Measurements from ENCODE around the gene CASKIN2. TPM values are rescaled to one million over a fixed set of nuclear protein-coding genes. Genes with fewer than 3 reads are reported as not detected.
A peak's percentile ranks its signal among the peaks of the same experiment; 100 is the strongest.

The CASKIN2 gene
- total and polyA plus RNA-seq, 3 experiments from 2014 or later, result 0.15 to 11.1 (median 6.9) TPM

- ChIA-PET CTCF (no interaction called here), POLR2A (interaction anchor here (0.6 kb wide), 1 partner anchor 14 kb away, joined by 4 read pairs; no protein-coding TSS in a partner anchor)
- H3K4me3 Mint-ChIP-seq, result no peak overlapping the region
- Histone ChIP-seq H3K4me3 (ENCODE audit: low read length) (no peak overlapping the region), H3K27me3 (ENCODE audit: insufficient read depth, low read length, poor library complexity, severe bottlenecking) (no peaks in the 10 kb centered on the region), H3K4me1 (ENCODE audit: insufficient read depth, low read length) (peaks cover 5% of the 10 kb centered on the region), H3K36me3 (ENCODE audit: insufficient read depth, low read length) (no peaks in the 10 kb centered on the region), H3K27ac (ENCODE audit: low read depth, low read length) (no peak overlapping the region), H3K9me3 (ENCODE audit: low read length) (no peaks in the 10 kb centered on the region)
- H3K27me3 Mint-ChIP-seq, result peaks cover 0 to 2% of the 10 kb centered on the region in 2 donors
- DNase-seq, result no peak
- peaks cover 3 to 18% (median 9%) of the 10 kb centered on the region in 3 donors for H3K4me1 Mint-ChIP-seq
- H3K9me3 Mint-ChIP-seq, result no peaks in the 10 kb centered on the region
- H3K36me3 Mint-ChIP-seq, result peaks cover 3 to 30% (median 6%) of the 10 kb centered on the region in 3 donors
- H3K27ac Mint-ChIP-seq, result peak overlapping the region in 2 of 8 donors; percentile 32 to 92
These were observed 25.7 kb upstream of the CASKIN2 start for GRCh38 chr17:75540923-75541503.

GRCh38 chr17:75539967-75540729 is 24.8 kb upstream of the CASKIN2 start:
- H3K4me1 ChIP-seq (ENCODE audit: insufficient read depth, low read length), result peaks cover 14% of the 10 kb centered on the region

GRCh38 chr17:75536366-75536765 is 21.0 kb upstream of the CASKIN2 start:
- CTCF ChIA-PET, result interaction anchor here (1.4 to 2.7 kb wide), 2 partner anchors 52 to 111 kb away, joined by 3 to 9 read pairs; no protein-coding TSS in a partner anchor
- H3K4me1 ChIP-seq (ENCODE audit: insufficient read depth, low read length), result peaks cover 30% of the 10 kb centered on the region
- no peak overlapping the region for H3K27ac ChIP-seq (ENCODE audit: low read depth, low read length)
- peak overlapping the region in 1 of 7 donors; percentile 54 for H3K4me3 Mint-ChIP-seq
- H3K9me3 Mint-ChIP-seq, result no peaks in the 10 kb centered on the region
- H3K36me3 ChIP-seq (ENCODE audit: insufficient read depth, low read length), result no peaks in the 10 kb centered on the region
- peaks cover 28 to 45% (median 36%) of the 10 kb centered on the region in 3 donors for H3K4me1 Mint-ChIP-seq
- no peaks in the 10 kb centered on the region for H3K27me3 ChIP-seq (ENCODE audit: insufficient read depth, low read length, poor library complexity, severe bottlenecking)
- H3K27me3 Mint-ChIP-seq, result no peaks in the 10 kb centered on the region
- H3K36me3 Mint-ChIP-seq, result peaks cover 3 to 24% (median 4%) of the 10 kb centered on the region in 3 donors
- POLR2A ChIA-PET, result interaction anchor here (1.5 to 2.2 kb wide), 2 partner anchors 15 to 20 kb away, joined by 4 to 16 read pairs; partner anchors contain the start of gene TSEN54
- peak overlapping the region in 7 of 8 donors; percentile 54 to 95 (median 81) for H3K27ac Mint-ChIP-seq
- no peaks in the 10 kb centered on the region for H3K9me3 ChIP-seq (ENCODE audit: low read length)
- no peak overlapping the region for H3K4me3 ChIP-seq (ENCODE audit: low read length)
- DNase-seq, result no peak

More at GRCh38 chr17:75539967-75540729, 24.8 kb upstream of the CASKIN2 start:
- Histone ChIP-seq H3K36me3 (ENCODE audit: insufficient read depth, low read length) (no peaks in the 10 kb centered on the region), H3K27me3 (ENCODE audit: insufficient read depth, low read length, poor library complexity, severe bottlenecking) (no peaks in the 10 kb centered on the region), H3K4me3 (ENCODE audit: low read length) (no peak overlapping the region), H3K9me3 (ENCODE audit: low read length) (no peaks in the 10 kb centered on the region), H3K27ac (ENCODE audit: low read depth, low read length) (no peak overlapping the region)
- Mint-ChIP-seq H3K4me1 (peaks cover 10 to 27% (median 18%) of the 10 kb centered on the region in 3 donors), H3K9me3 (no peaks in the 10 kb centered on the region), H3K27ac (peak overlapping the region in 1 of 8 donors; percentile 50), H3K4me3 (peak overlapping the region in 1 of 7 donors; percentile 65), H3K36me3 (peaks cover 3 to 23% (median 6%) of the 10 kb centered on the region in 3 donors), H3K27me3 (peaks cover 0 to 2% of the 10 kb centered on the region in 2 donors)
- CTCF ChIA-PET, result interaction anchor here (0.7 to 1.5 kb wide), 3 partner anchors 11 to 24 kb away, joined by 3 read pairs; partner anchors contain the start of genes LLGL2 and TSEN54
- POLR2A ChIA-PET, result no interaction called here
- no peak for DNase-seq

- peaks cover 3 to 23% (median 4%) of the 10 kb centered on the region in 3 donors for H3K36me3 Mint-ChIP-seq
- no peaks in the 10 kb centered on the region for H3K9me3 Mint-ChIP-seq
- CTCF ChIA-PET, result interaction anchor here (0.6 to 2.7 kb wide), 6 partner anchors 16 to 119 kb away, joined by 3 to 10 read pairs (median 4); partner anchors contain the start of gene TSEN54
- Histone ChIP-seq H3K27ac (ENCODE audit: low read depth, low read length) (peak overlapping the region; percentile 35), H3K4me3 (ENCODE audit: low read length) (no peak overlapping the region), H3K27me3 (ENCODE audit: insufficient read depth, low read length, poor library complexity, severe bottlenecking) (no peaks in the 10 kb centered on the region), H3K9me3 (ENCODE audit: low read length) (no peaks in the 10 kb centered on the region), H3K4me1 (ENCODE audit: insufficient read depth, low read length) (peaks cover 30% of the 10 kb centered on the region), H3K36me3 (ENCODE audit: insufficient read depth, low read length) (no peaks in the 10 kb centered on the region)
- H3K4me1 Mint-ChIP-seq, result peaks cover 28 to 46% (median 35%) of the 10 kb centered on the region in 3 donors
- H3K4me3 Mint-ChIP-seq, result peak overlapping the region in 4 of 7 donors; percentile 69 to 84 (median 74)
- POLR2A ChIA-PET, result interaction anchor here (1.5 to 2.2 kb wide), 3 partner anchors 10 to 19 kb away, joined by 4 to 16 read pairs (median 11); partner anchors contain the start of genes LLGL2 and TSEN54
- no peak for DNase-seq
- peak overlapping the region; percentile 83 to 97 (median 96) for H3K27ac Mint-ChIP-seq
- H3K27me3 Mint-ChIP-seq, result no peaks in the 10 kb centered on the region
These were observed 20.5 kb upstream of the CASKIN2 start for GRCh38 chr17:75535871-75536270.

- POLR2A ChIA-PET, result interaction anchor here (0.8 to 2.2 kb wide), 6 partner anchors 9 to 53 kb away, joined by 3 to 16 read pairs (median 5); partner anchors contain the start of genes LLGL2 and TSEN54
- DNase-seq, result peak; percentile 42 to 77 (median 49)
- Histone ChIP-seq H3K4me1 (ENCODE audit: insufficient read depth, low read length) (peaks cover 30% of the 10 kb centered on the region), H3K36me3 (ENCODE audit: insufficient read depth, low read length) (no peaks in the 10 kb centered on the region), H3K27ac (ENCODE audit: low read depth, low read length) (peak overlapping the region; percentile 35), H3K9me3 (ENCODE audit: low read length) (no peaks in the 10 kb centered on the region), H3K27me3 (ENCODE audit: insufficient read depth, low read length, poor library complexity, severe bottlenecking) (no peaks in the 10 kb centered on the region), H3K4me3 (ENCODE audit: low read length) (peak overlapping the region; percentile 17)
- Mint-ChIP-seq H3K27ac (peak overlapping the region; percentile 83 to 97 (median 96)), H3K36me3 (peaks cover 3 to 20% (median 4%) of the 10 kb centered on the region in 3 donors), H3K27me3 (no peaks in the 10 kb centered on the region), H3K4me1 (peaks cover 28 to 43% (median 31%) of the 10 kb centered on the region in 3 donors), H3K4me3 (peak overlapping the region; percentile 7 to 84 (median 73)), H3K9me3 (no peaks in the 10 kb centered on the region)
- CTCF ChIA-PET, result interaction anchor here (0.5 to 2.7 kb wide), 13 partner anchors 10 to 123 kb away, joined by 3 to 10 read pairs (median 4); partner anchors contain the start of genes LLGL2 and TSEN54
These were observed 19.8 kb upstream of the CASKIN2 start for GRCh38 chr17:75535119-75535537.

GRCh38 chr17:75531721-75532072 is 16.4 kb upstream of the CASKIN2 start:
- no peaks in the 10 kb centered on the region for H3K27me3 ChIP-seq (ENCODE audit: insufficient read depth, low read length, poor library complexity, severe bottlenecking)
- no peaks in the 10 kb centered on the region for H3K9me3 ChIP-seq (ENCODE audit: low read length)
- Mint-ChIP-seq H3K4me1 (peaks cover 37 to 43% (median 37%) of the 10 kb centered on the region in 3 donors), H3K27me3 (no peaks in the 10 kb centered on the region), H3K4me3 (no peak overlapping the region), H3K36me3 (peaks cover 0 to 19% (median 2%) of the 10 kb centered on the region in 3 donors), H3K27ac (no peak overlapping the region), H3K9me3 (no peaks in the 10 kb centered on the region)
- no peak overlapping the region for H3K4me3 ChIP-seq (ENCODE audit: low read length)
- ChIA-PET CTCF (interaction anchor here (1.5 kb wide), 1 partner anchor 99 kb away, joined by 3 read pairs; no protein-coding TSS in a partner anchor), POLR2A (no interaction called here)
- H3K4me1 ChIP-seq (ENCODE audit: insufficient read depth, low read length), result peaks cover 33% of the 10 kb centered on the region
- H3K36me3 ChIP-seq (ENCODE audit: insufficient read depth, low read length), result no peaks in the 10 kb centered on the region
- no peak overlapping the region for H3K27ac ChIP-seq (ENCODE audit: low read depth, low read length)
- DNase-seq, result no peak

- POLR2A ChIA-PET, result interaction anchor here (0.6 kb wide), 1 partner anchor 136 kb away, joined by 4 read pairs; the partner anchor contains the start of gene RECQL5
- Histone ChIP-seq H3K4me1 (ENCODE audit: insufficient read depth, low read length) (peaks cover 35% of the 10 kb centered on the region), H3K4me3 (ENCODE audit: low read length) (no peak overlapping the region), H3K9me3 (ENCODE audit: low read length) (no peaks in the 10 kb centered on the region), H3K36me3 (ENCODE audit: insufficient read depth, low read length) (no peaks in the 10 kb centered on the region), H3K27ac (ENCODE audit: low read depth, low read length) (no peak overlapping the region), H3K27me3 (ENCODE audit: insufficient read depth, low read length, poor library complexity, severe bottlenecking) (no peaks in the 10 kb centered on the region)
- no peak for DNase-seq
- Mint-ChIP-seq H3K4me3 (peak overlapping the region in 1 of 7 donors; percentile 56), H3K27me3 (no peaks in the 10 kb centered on the region), H3K9me3 (no peaks in the 10 kb centered on the region), H3K27ac (peak overlapping the region in 1 of 8 donors; percentile 44), H3K36me3 (peaks cover 0 to 19% (median 2%) of the 10 kb centered on the region in 3 donors), H3K4me1 (peaks cover 39 to 44% (median 40%) of the 10 kb centered on the region in 3 donors)
- CTCF ChIA-PET, result no interaction called here
These were observed 15.7 kb upstream of the CASKIN2 start for GRCh38 chr17:75530837-75531720.

All from CD8-positive, alpha-beta memory T cell (primary cell).